Ascending aorta (tissue), 2 donors: Measurements from ENCODE around the gene PTPRB. TPM values are rescaled to one million over a fixed set of nuclear protein-coding genes. Genes with fewer than 3 reads are reported as not detected.

Experiments used
- DNase-seq, 2 donors: peaks; one replicate each; pipeline ENCODE4 v3.0.0-alpha.2; 2019; ENCODE audit warnings: low spot score in 2 of 2
- H3K27ac ChIP-seq, 2 donors: fragments of 200-600 bp; sonication (generic); one replicate each; pipeline ENCODE4 v1.5.1; 2016 to 2017; ENCODE audit warnings: mild to moderate bottlenecking in 1 of 2
- H3K27me3 ChIP-seq: fragments of 200-600 bp; sonication (generic); one replicate; pipeline ENCODE4 v1.5.1; 2017
- H3K36me3 ChIP-seq, 2 donors: fragments of 200-600 bp; sonication (generic); one replicate each; pipeline ENCODE4 v1.5.1; 2016
- H3K4me1 ChIP-seq, 2 donors: fragments of 200-600 bp; sonication (generic); one replicate each; pipeline ENCODE4 v1.5.1; 2016 to 2017; ENCODE audit warnings: mild to moderate bottlenecking in 1 of 2
- H3K4me3 ChIP-seq, 2 donors: fragments of 200-600 bp; sonication (generic); one replicate each; pipeline ENCODE4 v1.5.1; 2016 to 2017; ENCODE audit warnings: mild to moderate bottlenecking in 1 of 2
- H3K9me3 ChIP-seq, 2 donors: fragments of 200-600 bp; sonication (generic); one replicate each; pipeline ENCODE4 v1.5.1; 2016
- CTCF ChIP-seq, 3 experiments: fragments of 200-600 bp in 2 of 3; fragments of 450-650 bp in 1 of 3; sonication (generic) in 2 of 3; IDR thresholded peaks; one replicate each; pipeline ENCODE4 v1.5.1; 2016 to 2019; ENCODE audit warnings: antibody characterized with exemption in 3 of 3, mild to moderate bottlenecking in 1 of 3, moderate library complexity in 1 of 3
- intact Hi-C: fragments of 100-400 bp; cut with DNase I; formaldehyde crosslinking; loops from one replicate; pipeline ENCODE4 v1.15.1; 2023
- total RNA-seq: library from RNA; depleted of rRNA; stranded (reverse); fragments of >200 nt; gene quantifications from one replicate; pipeline ENCODE4 v1.1.0, GENCODE V29; 2016

PTPRB gene
- total RNA-seq, 1 donor from 2014 or later, result 49.5 TPM

GRCh38 chr12:70468741-70469140 lies 168.5 kb downstream of the PTPRB start:
- no peak for DNase-seq
- TF ChIP-seq CTCF (IDR thresholded peaks at IDR 0.05), result no peak
- no peak overlapping the region for H3K27ac ChIP-seq
- intact Hi-C loops, result no loop called here
- H3K9me3 ChIP-seq, result no peaks in the 10 kb centered on the region
- no peaks in the 10 kb centered on the region for H3K27me3 ChIP-seq
- no peak overlapping the region for H3K4me3 ChIP-seq
- no peaks in the 10 kb centered on the region for H3K36me3 ChIP-seq
- no peaks in the 10 kb centered on the region for H3K4me1 ChIP-seq

GRCh38 chr12:70467918-70468733 lies 169.1 kb downstream of the PTPRB start:
- H3K27me3 ChIP-seq, result no peaks in the 10 kb centered on the region
- H3K36me3 ChIP-seq, result no peaks in the 10 kb centered on the region
- no peaks in the 10 kb centered on the region for H3K4me1 ChIP-seq
- no peak for DNase-seq
- H3K4me3 ChIP-seq, result no peak overlapping the region
- intact Hi-C loops, result no loop called here
- H3K9me3 ChIP-seq, result no peaks in the 10 kb centered on the region
- no peak for TF ChIP-seq CTCF (IDR thresholded peaks at IDR 0.05)
- no peak overlapping the region for H3K27ac ChIP-seq

GRCh38 chr12:70467476-70467875 lies 169.8 kb downstream of the PTPRB start:
- H3K27ac ChIP-seq, result no peak overlapping the region
- DNase-seq, result no peak
- no peaks in the 10 kb centered on the region for H3K36me3 ChIP-seq
- H3K27me3 ChIP-seq, result no peaks in the 10 kb centered on the region
- intact Hi-C loops, result no loop called here
- H3K4me3 ChIP-seq, result no peak overlapping the region
- no peaks in the 10 kb centered on the region for H3K9me3 ChIP-seq
- TF ChIP-seq CTCF (IDR thresholded peaks at IDR 0.05), result no peak
- no peaks in the 10 kb centered on the region for H3K4me1 ChIP-seq

GRCh38 chr12:70466753-70467152 lies 170.5 kb downstream of the PTPRB start:
- DNase-seq, result no peak

More at GRCh38 chr12:70466753-70467152, 170.5 kb downstream of the PTPRB start:
- Histone ChIP-seq H3K9me3 (no peaks in the 10 kb centered on the region), H3K27ac (no peak overlapping the region), H3K4me3 (no peak overlapping the region), H3K36me3 (no peaks in the 10 kb centered on the region), H3K4me1 (no peaks in the 10 kb centered on the region), H3K27me3 (no peaks in the 10 kb centered on the region)
- intact Hi-C loops, result no loop called here
- TF ChIP-seq CTCF (IDR thresholded peaks at IDR 0.05), result no peak
